GM10248 (cell line): ENCODE measurements around the gene ABLIM2.

Experiments
- CTCF ChIA-PET: fragments of 300-600 bp; sonication (Branson Sonifier 250); formaldehyde crosslinking; extraction: SDS; loops from one replicate; lab custom pipeline; 2021; ENCODE audit warnings: antibody characterized with exemption; lab: Yijun Ruan, JAX
- POLR2A ChIA-PET: fragments of 350-650 bp; sonication (Branson Sonifier 250); formaldehyde crosslinking; extraction: SDS; loops from one replicate; lab custom pipeline; 2020; ENCODE audit warnings: antibody characterized with exemption; lab: Yijun Ruan, JAX
- DNase-seq: peaks from one replicate; pipeline ENCODE4 v3.0.0; 2012; ENCODE audit errors: extremely low spot score
- CTCF ChIP-seq: IDR thresholded peaks from 2 replicates; pipeline ENCODE4 v1.5.1; 2012; ENCODE audit warnings: mild to moderate bottlenecking, low read depth; ENCODE audit errors: extremely low read depth, missing control alignments, control extremely low read depth

The ABLIM2 gene

GRCh38 chr4:7960790-7961655 is 197.6 kb downstream of the ABLIM2 start:
- CTCF ChIA-PET: interaction anchor here (1.3 to 3.7 kb wide), 4 partner anchors 8 to 117 kb away, joined by 4 to 12 read pairs (median 4); partner anchors contain the start of gene AFAP1
- POLR2A ChIA-PET: no interaction called here
- no peak for TF ChIP-seq CTCF
- peak; percentile 63 for DNase-seq

GRCh38 chr4:7960017-7960789 is 198.4 kb downstream of the ABLIM2 start:
- TF ChIP-seq CTCF: no peak
- ChIA-PET POLR2A (no interaction called here), CTCF (interaction anchor here (1.3 to 3.7 kb wide), 4 partner anchors 8 to 116 kb away, joined by 3 to 12 read pairs (median 4); partner anchors contain the start of gene AFAP1)
- no peak for DNase-seq

GRCh38 chr4:7959078-7959477 is 199.5 kb downstream of the ABLIM2 start:
- no peak for TF ChIP-seq CTCF
- ChIA-PET CTCF (interaction anchor here (1.5 to 3.7 kb wide), 3 partner anchors 10 to 155 kb away, joined by 3 to 12 read pairs (median 6); partner anchors contain the start of gene AFAP1), POLR2A (no interaction called here)
- no peak for DNase-seq

GRCh38 chr4:7956934-7957656 is 201.5 kb downstream of the ABLIM2 start:
- ChIA-PET POLR2A (no interaction called here), CTCF (interaction anchor here (0.8 to 2.0 kb wide), 2 partner anchors 31 to 153 kb away, joined by 3 to 6 read pairs; no protein-coding TSS in a partner anchor)
- TF ChIP-seq CTCF: no peak
- DNase-seq: no peak

GRCh38 chr4:7956270-7956808 is 202.3 kb downstream of the ABLIM2 start:
- no peak for TF ChIP-seq CTCF
- POLR2A ChIA-PET: no interaction called here
- CTCF ChIA-PET: interaction anchor here (0.8 kb wide), 1 partner anchor 32 kb away, joined by 3 read pairs; no protein-coding TSS in a partner anchor
- DNase-seq: no peak
